Heart left ventricle (tissue), 13 donors: Measurements from ENCODE around the gene CD8A.

Experiments used
- POLR2A ChIP-seq, 2 donors: fragments of 450-650 bp; IDR thresholded peaks; one replicate each; pipeline ENCODE4 v1.6.1; 2017; ENCODE audit warnings: antibody characterized with exemption in 2 of 2, mild to moderate bottlenecking in 2 of 2, moderate library complexity in 2 of 2
- TF ChIP-seq, protein P1 (sequence below), 12 donors: fragments of 200-600 bp; sonication (generic) in 4 of 12; IDR thresholded peaks; one replicate each; pipeline versions ENCODE4 v1.5.0 to v1.8.0; 2018 to 2022; ENCODE audit warnings: antibody characterized with exemption in 12 of 12, mild to moderate bottlenecking in 5 of 12
- donor health status: ischemic (EF 13 %, LVEDD 7.1; RV severe dilation, severe dysfunction).
- donor health status: DM: no; HTN: yes; CAD: no.
- donor health status: DM: no; HTN: no; CAD: no.
- donor health status: ischemic (EF 25% LVEDD 6.9; RV normal size, moderate dysfunction).
- donor health status: ischemic (EF 25% LVEDD 5.7; RV mildly dilated, moderate dysfunction).
- donor health status: ischemic (EF 35%, LVEDD 5.7; RV mildly dilated, moderate dysfunction).
- donor health status: nonischemic (EF 11% LVEDD 7.7; RV severe dilation, severe dysfunction).
- donor health status: DM: yes; HTN: yes; CAD: no.
- donor health status: PGD.
- donor health status: ischemic (EF 29% LVEDD 5.4; RV normal size, mild dysfunction).
- donor health status: nonischemic (EF 23%, LVEDD 6.1; RV moderate dilation, normal function).

GRCh38 chr2:86826951-86827350 lies 36.2 kb upstream of the CD8A start:
- TF ChIP-seq, protein P1, sequence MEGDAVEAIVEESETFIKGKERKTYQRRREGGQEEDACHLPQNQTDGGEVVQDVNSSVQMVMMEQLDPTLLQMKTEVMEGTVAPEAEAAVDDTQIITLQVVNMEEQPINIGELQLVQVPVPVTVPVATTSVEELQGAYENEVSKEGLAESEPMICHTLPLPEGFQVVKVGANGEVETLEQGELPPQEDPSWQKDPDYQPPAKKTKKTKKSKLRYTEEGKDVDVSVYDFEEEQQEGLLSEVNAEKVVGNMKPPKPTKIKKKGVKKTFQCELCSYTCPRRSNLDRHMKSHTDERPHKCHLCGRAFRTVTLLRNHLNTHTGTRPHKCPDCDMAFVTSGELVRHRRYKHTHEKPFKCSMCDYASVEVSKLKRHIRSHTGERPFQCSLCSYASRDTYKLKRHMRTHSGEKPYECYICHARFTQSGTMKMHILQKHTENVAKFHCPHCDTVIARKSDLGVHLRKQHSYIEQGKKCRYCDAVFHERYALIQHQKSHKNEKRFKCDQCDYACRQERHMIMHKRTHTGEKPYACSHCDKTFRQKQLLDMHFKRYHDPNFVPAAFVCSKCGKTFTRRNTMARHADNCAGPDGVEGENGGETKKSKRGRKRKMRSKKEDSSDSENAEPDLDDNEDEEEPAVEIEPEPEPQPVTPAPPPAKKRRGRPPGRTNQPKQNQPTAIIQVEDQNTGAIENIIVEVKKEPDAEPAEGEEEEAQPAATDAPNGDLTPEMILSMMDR (IDR thresholded peaks at IDR 0.05), result no peak
- TF ChIP-seq POLR2A (IDR thresholded peaks at IDR 0.05), result no peak
